GM12878 (cell line): ENCODE data around the gene NNMT. TPM values are rescaled to one million over a fixed set of nuclear protein-coding genes. Genes with fewer than 3 reads are reported as not detected.

Experiments used
- ATAC-seq: fragments of 200-7000 bp; cut with Tn5 transposase; 3 replicates; pipeline ENCODE4 v1.9.1; 2020; ENCODE audit warnings: mild to moderate bottlenecking, moderate library complexity
- BruUV-seq: library from RNA; stranded (reverse); fragments of 400-500 nt; replicated peaks from 2 replicates; lab custom pipeline; 2021; lab: Mats Ljungman, UMichigan
- CTCF ChIA-PET: fragments of 300-600 bp; sonication (Branson Sonifier 250); formaldehyde crosslinking; extraction: SDS; loops from one replicate; lab custom pipeline; 2021; ENCODE audit warnings: inconsistent platforms; lab: Yijun Ruan, JAX
- POLR2A ChIA-PET: fragments of 350-600 bp; formaldehyde crosslinking; extraction: SDS; loops from one replicate; lab custom pipeline; 2021; ENCODE audit warnings: inconsistent platforms; lab: Charles Lee
- RAD21 ChIA-PET: fragments of 300-600 bp; sonication (Branson Sonifier 250); formaldehyde crosslinking; loops from one replicate; lab custom pipeline; 2023; ENCODE audit warnings: antibody characterized with exemption; ENCODE audit not compliant: unreplicated experiment; lab: Charles Lee
- SMC1A ChIA-PET: fragments of 300-600 bp; sonication (Branson Sonifier 250); formaldehyde crosslinking; loops from one replicate; lab custom pipeline; 2023; ENCODE audit not compliant: unreplicated experiment, uncharacterized antibody; lab: Charles Lee
- DNase-seq: peaks from one replicate; pipeline ENCODE4 v3.0.0-alpha.2; 2011; ENCODE audit warnings: low read depth, low spot score
- FAIRE-seq: peaks from 3 replicates; lab custom pipeline; 2011; peaks lifted over from hg19 to GRCh38; lab: Jason Lieb, UNC
- H2AFZ ChIP-seq: 2 replicates; pipeline ENCODE4 v1.6.0; 2011; ENCODE audit warnings: low read depth, low read length, control low read depth; ENCODE audit not compliant: control insufficient read depth
- H3K27ac ChIP-seq: 2 replicates; pipeline ENCODE4 v1.5.1; 2011; ENCODE audit warnings: control low read depth; ENCODE audit not compliant: control insufficient read depth, insufficient read depth
- H3K27me3 ChIP-seq, 2 experiments: replicated peaks in 1 of 2; 2 replicates each; pipeline versions ENCODE4 v1.6.0 to v1.6.1; 2011; ENCODE audit warnings: low read length in 1 of 2; ENCODE audit not compliant: control insufficient read depth in 2 of 2, insufficient read depth in 2 of 2
- H3K36me3 ChIP-seq, 2 experiments: 2 replicates each; pipeline ENCODE4 v1.5.1; 2011; ENCODE audit warnings: low read length in 1 of 2; ENCODE audit not compliant: control insufficient read depth in 2 of 2, insufficient read depth in 2 of 2
- H3K4me1 ChIP-seq: 2 replicates; pipeline ENCODE4 v1.6.1; 2011; ENCODE audit warnings: mild to moderate bottlenecking, low read length, moderate library complexity, mixed read lengths; ENCODE audit not compliant: control insufficient read depth, insufficient read depth
- H3K4me2 ChIP-seq: 2 replicates; pipeline ENCODE4 v1.6.0; 2011; ENCODE audit warnings: control low read depth; ENCODE audit not compliant: control insufficient read depth, insufficient read depth
- H3K4me3 ChIP-seq: fragments of 200-600 bp; sonication (generic); 2 replicates; pipeline ENCODE4 v1.5.1; 2016
- H3K79me2 ChIP-seq: 2 replicates; pipeline ENCODE4 v1.6.0; 2011; ENCODE audit warnings: low read length; ENCODE audit not compliant: control insufficient read depth, insufficient read depth
- H3K9ac ChIP-seq: 2 replicates; pipeline ENCODE4 v1.8.0; 2011; ENCODE audit warnings: low read length, control low read depth, mixed read lengths; ENCODE audit not compliant: control insufficient read depth, insufficient read depth
- H3K9me3 ChIP-seq: replicated peaks from 3 replicates; pipeline ENCODE4 v1.5.1; 2011; ENCODE audit warnings: mild to moderate bottlenecking, low read length; ENCODE audit not compliant: control insufficient read depth, insufficient read depth
- H4K20me1 ChIP-seq: 2 replicates; pipeline ENCODE4 v1.6.0; 2011; ENCODE audit not compliant: control insufficient read depth, insufficient read depth
- CBX5 ChIP-seq: sonication (generic); IDR thresholded peaks from 2 replicates; pipeline ENCODE4 v1.6.1; 2016; ENCODE audit warnings: low read depth, moderate library complexity, mild to moderate bottlenecking, inconsistent platforms
- EED ChIP-seq: sonication (generic); IDR thresholded peaks from 2 replicates; pipeline ENCODE4 v1.6.1; 2016; ENCODE audit warnings: antibody characterized with exemption, low read depth
- FOXK2 ChIP-seq: fragments of 450-650 bp; IDR thresholded peaks from 2 replicates; pipeline ENCODE4 v1.6.1; 2017; ENCODE audit warnings: mild to moderate bottlenecking, moderate library complexity
- POU2F2 ChIP-seq: IDR thresholded peaks from 3 replicates; pipeline ENCODE4 v1.6.1; 2011; ENCODE audit warnings: low read depth, mild to moderate bottlenecking, low read length, borderline replicate concordance
- RAD51 ChIP-seq: fragments of 450-650 bp; IDR thresholded peaks from 2 replicates; pipeline ENCODE4 v1.6.1; 2016; ENCODE audit warnings: moderate library complexity, mild to moderate bottlenecking, inconsistent platforms
- SUPT20H ChIP-seq: IDR thresholded peaks from 2 replicates; pipeline ENCODE4 v1.6.1; 2011; ENCODE audit warnings: low read depth, mild to moderate bottlenecking, low read length, moderate library complexity, borderline replicate concordance; ENCODE audit not compliant: control insufficient read depth
- WGBS: methylation state at CpG from one replicate; pipeline ENCODE4 v1.1.6; 2016; ENCODE audit warnings: low lambda C conversion rate; ENCODE audit not compliant: insufficient replicate concordance, insufficient coverage; ENCODE audit errors: missing lambda C conversion rate; 5-methylcytosine and 5-hydroxymethylcytosine counted together
- in situ Hi-C: fragments of 300-500 bp; cut with MboI; formaldehyde crosslinking; loops from 9 replicates; pipeline ENCODE4 v1.14.3; 2018; ENCODE audit warnings: mixed read lengths
- intact Hi-C: fragments of 100-400 bp; cut with micrococcal nuclease; formaldehyde crosslinking; loops from one replicate; pipeline ENCODE4 v1.14.2; 2022; ENCODE audit not compliant: unreplicated experiment
- polyA plus RNA-seq, 11 experiments: library from polyadenylated mRNA; depleted of rRNA in 4 of 11; unstranded in 6 of 11; stranded (reverse) in 5 of 11; fragments of >200 nt; fragmentation: Nextera tagmentation in 4 of 11; fragmentation: Illumina TruSeq in 1 of 11; extraction: Ambion mirVana in 4 of 11; extraction: Trizol in 1 of 11; gene quantifications; 1 replicate in 1 of 11; 2 replicates in 10 of 11; pipeline versions ENCODE4 v1.2.1 to v1.2.3, GENCODE V29; 2011 to 2016; ENCODE audit warnings: inconsistent platforms in 2 of 11, missing spikeins in 2 of 11, low read depth in 1 of 11
- total RNA-seq, 4 experiments: library from RNA; depleted of rRNA in 3 of 4; stranded (reverse); fragments of >200 nt in 3 of 4; fragmentation: Illumina TruSeq in 1 of 4; extraction: Trizol in 1 of 4; gene quantifications; 2 replicates each; pipeline versions ENCODE4 v1.2.1 to v1.2.3, GENCODE V29; 2013 to 2021
- TF ChIP-seq, protein P1 (sequence below): fragments of 450-650 bp; IDR thresholded peaks from 2 replicates; pipeline ENCODE4 v1.6.1; 2018; ENCODE audit warnings: mild to moderate bottlenecking, low read depth, moderate library complexity; ENCODE audit not compliant: partially characterized antibody
- TF ChIP-seq, protein P2 (sequence below): fragments of 450-650 bp; IDR thresholded peaks from 2 replicates; pipeline ENCODE4 v1.6.1; 2017; ENCODE audit warnings: antibody characterized with exemption, mild to moderate bottlenecking, moderate library complexity

NNMT gene
- total and polyA plus RNA-seq, 10 of the 15 experiments (the other 5 are each of a cell fraction or from before 2014, with no cell fraction given): 0.46 TPM; not detected in 9

DNA sequence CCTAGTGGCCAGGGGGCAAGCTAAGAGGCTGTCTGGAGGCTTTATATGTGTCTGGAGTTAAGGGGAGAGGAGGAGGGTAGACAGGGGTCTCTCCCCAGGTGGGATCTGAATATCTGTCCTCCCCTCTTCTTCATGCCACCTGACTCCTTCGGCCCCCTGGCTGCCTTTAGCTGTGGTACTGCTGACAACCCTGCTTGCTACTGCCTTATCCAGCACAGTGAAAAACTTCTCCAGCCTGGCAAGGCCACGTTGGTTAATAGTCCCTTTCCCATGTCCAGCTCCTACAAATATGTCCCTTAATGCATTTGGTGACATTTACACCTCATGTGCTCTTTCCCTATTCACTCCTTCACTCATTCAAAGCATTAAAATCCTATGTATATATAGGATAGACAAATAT is 42.4 kb upstream of the NNMT start (continued):
- TF ChIP-seq CBX5 (no peak), SUPT20H (no peak)

DNA sequence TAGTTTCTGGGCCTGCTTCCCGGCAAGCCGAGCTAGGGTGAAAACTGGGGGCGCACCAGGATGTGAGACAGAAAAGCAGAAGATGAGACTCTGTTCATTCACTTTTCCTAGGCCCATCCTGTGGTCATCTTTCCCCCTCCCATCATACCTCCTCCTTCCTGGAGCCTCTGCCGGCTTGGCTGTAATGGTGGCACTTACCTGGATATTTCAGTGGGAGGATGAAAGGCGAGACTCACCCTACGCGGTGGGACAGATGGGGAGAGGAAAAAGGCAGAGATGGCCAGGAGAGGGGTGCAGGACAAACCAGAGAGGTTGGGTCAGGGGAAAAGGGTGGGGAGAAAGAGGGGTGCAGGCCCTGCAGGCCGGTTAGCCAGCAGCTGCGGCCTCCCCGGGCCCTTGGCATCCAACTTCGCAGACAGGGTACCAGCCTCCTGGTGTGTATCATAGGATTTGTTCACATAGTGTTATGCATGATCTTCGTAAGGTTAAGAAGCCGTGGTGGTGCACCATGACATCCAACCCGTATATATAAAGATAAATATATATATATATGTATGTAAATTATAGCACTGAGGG is 41.5 kb upstream of the NNMT start:
- no peak for FAIRE-seq
- 53% methylated on average over 10 of the region's 14 CpGs for WGBS
- intact Hi-C loops: no loop called here
- H3K4me3 ChIP-seq: no peak overlapping the region
- in situ Hi-C loops: no loop called here
- CTCF ChIA-PET: no interaction called here
- no peaks in the 10 kb centered on the region for H3K9me3 ChIP-seq
- no TSS peak for BruUV-seq
- no peak overlapping the region for H3K4me2 ChIP-seq
- H4K20me1 ChIP-seq: no peaks in the 10 kb centered on the region
- TF ChIP-seq RAD51 (no peak), FOXK2 (no peak), EED (no peak), POU2F2 (no peak)
- TF ChIP-seq, protein P1, sequence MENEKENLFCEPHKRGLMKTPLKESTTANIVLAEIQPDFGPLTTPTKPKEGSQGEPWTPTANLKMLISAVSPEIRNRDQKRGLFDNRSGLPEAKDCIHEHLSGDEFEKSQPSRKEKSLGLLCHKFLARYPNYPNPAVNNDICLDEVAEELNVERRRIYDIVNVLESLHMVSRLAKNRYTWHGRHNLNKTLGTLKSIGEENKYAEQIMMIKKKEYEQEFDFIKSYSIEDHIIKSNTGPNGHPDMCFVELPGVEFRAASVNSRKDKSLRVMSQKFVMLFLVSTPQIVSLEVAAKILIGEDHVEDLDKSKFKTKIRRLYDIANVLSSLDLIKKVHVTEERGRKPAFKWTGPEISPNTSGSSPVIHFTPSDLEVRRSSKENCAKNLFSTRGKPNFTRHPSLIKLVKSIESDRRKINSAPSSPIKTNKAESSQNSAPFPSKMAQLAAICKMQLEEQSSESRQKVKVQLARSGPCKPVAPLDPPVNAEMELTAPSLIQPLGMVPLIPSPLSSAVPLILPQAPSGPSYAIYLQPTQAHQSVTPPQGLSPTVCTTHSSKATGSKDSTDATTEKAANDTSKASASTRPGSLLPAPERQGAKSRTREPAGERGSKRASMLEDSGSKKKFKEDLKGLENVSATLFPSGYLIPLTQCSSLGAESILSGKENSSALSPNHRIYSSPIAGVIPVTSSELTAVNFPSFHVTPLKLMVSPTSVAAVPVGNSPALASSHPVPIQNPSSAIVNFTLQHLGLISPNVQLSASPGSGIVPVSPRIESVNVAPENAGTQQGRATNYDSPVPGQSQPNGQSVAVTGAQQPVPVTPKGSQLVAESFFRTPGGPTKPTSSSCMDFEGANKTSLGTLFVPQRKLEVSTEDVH: no peak
- TF ChIP-seq, protein P2, sequence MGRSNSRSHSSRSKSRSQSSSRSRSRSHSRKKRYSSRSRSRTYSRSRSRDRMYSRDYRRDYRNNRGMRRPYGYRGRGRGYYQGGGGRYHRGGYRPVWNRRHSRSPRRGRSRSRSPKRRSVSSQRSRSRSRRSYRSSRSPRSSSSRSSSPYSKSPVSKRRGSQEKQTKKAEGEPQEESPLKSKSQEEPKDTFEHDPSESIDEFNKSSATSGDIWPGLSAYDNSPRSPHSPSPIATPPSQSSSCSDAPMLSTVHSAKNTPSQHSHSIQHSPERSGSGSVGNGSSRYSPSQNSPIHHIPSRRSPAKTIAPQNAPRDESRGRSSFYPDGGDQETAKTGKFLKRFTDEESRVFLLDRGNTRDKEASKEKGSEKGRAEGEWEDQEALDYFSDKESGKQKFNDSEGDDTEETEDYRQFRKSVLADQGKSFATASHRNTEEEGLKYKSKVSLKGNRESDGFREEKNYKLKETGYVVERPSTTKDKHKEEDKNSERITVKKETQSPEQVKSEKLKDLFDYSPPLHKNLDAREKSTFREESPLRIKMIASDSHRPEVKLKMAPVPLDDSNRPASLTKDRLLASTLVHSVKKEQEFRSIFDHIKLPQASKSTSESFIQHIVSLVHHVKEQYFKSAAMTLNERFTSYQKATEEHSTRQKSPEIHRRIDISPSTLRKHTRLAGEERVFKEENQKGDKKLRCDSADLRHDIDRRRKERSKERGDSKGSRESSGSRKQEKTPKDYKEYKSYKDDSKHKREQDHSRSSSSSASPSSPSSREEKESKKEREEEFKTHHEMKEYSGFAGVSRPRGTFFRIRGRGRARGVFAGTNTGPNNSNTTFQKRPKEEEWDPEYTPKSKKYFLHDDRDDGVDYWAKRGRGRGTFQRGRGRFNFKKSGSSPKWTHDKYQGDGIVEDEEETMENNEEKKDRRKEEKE: no peak
- SMC1A ChIA-PET: no interaction called here
- no peak overlapping the region for H3K27ac ChIP-seq
- peaks cover 0 to 4% of the 10 kb centered on the region in 2 experiments; a peak in 2 of 4 replicates for H3K27me3 ChIP-seq
- H2AFZ ChIP-seq: no peak overlapping the region
- RAD21 ChIA-PET: no interaction called here
- no peaks in the 10 kb centered on the region for H3K79me2 ChIP-seq
- no peak for ATAC-seq
- no peak for DNase-seq
- H3K36me3 ChIP-seq: no peaks in the 10 kb centered on the region
- no peak overlapping the region for H3K9ac ChIP-seq
- no peaks in the 10 kb centered on the region for H3K4me1 ChIP-seq
- POLR2A ChIA-PET: no interaction called here
